NCI-H1694 treated with DMSO at 0.1 percent for 48 hours (cell line): ENCODE results near the gene ALPG.
"Not testable (repeated sequence)": the region's sequence is repeated elsewhere in the genome, so short reads cannot be mapped to it uniquely, and the experiment has no call there.

Experiments used
- DNase-seq: peaks from one replicate; lab custom pipeline; 2025; lab: John Stamatoyannopoulos, UW

ALPG gene

GRCh38 chr2:232396683-232397082, 10.0 kb upstream of the ALPG start:
- no peak for DNase-seq

GRCh38 chr2:232398293-232399034, 8.2 kb upstream of the ALPG start:
- DNase-seq, result no peak

GRCh38 chr2:232400256-232401015, 6.2 kb upstream of the ALPG start:
- DNase-seq, result peak; percentile 38

- DNase-seq, result no peak
Measured at GRCh38 chr2:232402518-232402917, 4.1 kb upstream of the ALPG start.

GRCh38 chr2:232405943-232406510, 617 bp upstream of the ALPG start:
- DNase-seq, result no peak

GRCh38 chr2:232407428-232408150, 945 bp downstream of the ALPG start:
- DNase-seq, result not testable (repeated sequence)

GRCh38 chr2:232408269-232408668, 1.6 kb downstream of the ALPG start:
- DNase-seq, result not testable (repeated sequence)

- not testable (repeated sequence) for DNase-seq
Measured at GRCh38 chr2:232409617-232410016, 3.0 kb downstream of the ALPG start.

GRCh38 chr2:232410238-232410900, 3.7 kb downstream of the ALPG start:
- no peak for DNase-seq

- no peak for DNase-seq
Measured at GRCh38 chr2:232411901-232412629, 5.4 kb downstream of the ALPG start.

- no peak for DNase-seq
Measured at GRCh38 chr2:232412986-232413385, 6.3 kb downstream of the ALPG start.

GRCh38 chr2:232415138-232415690, 8.6 kb downstream of the ALPG start:
- DNase-seq, result no peak

- no peak for DNase-seq
Measured at GRCh38 chr2:232415736-232416520, 9.3 kb downstream of the ALPG start.

GRCh38 chr2:232416521-232417470, 10.2 kb downstream of the ALPG start:
- no peak for DNase-seq

GRCh38 chr2:232417489-232417888, 10.8 kb downstream of the ALPG start:
- no peak for DNase-seq

- DNase-seq, result no peak
Measured at GRCh38 chr2:232418056-232418455, 11.4 kb downstream of the ALPG start.

- DNase-seq, result peak; percentile 22
Measured at GRCh38 chr2:232418466-232419244, 12.0 kb downstream of the ALPG start.
